ENCODE data around the gene FAM13C. TPM values are rescaled to one million over a fixed set of nuclear protein-coding genes. Genes with fewer than 3 reads are reported as not detected.

Gene FAM13C
- total and polyA plus RNA-seq, 2 of the 4 experiments (the other 2 are of a cell fraction): 1.6 to 2.9 TPM

GRCh38 chr10:59342723-59343122 lies 19.6 kb downstream of the FAM13C start:
- no peak for ATAC-seq (ENCODE audit: low read depth)

More at GRCh38 chr10:59342723-59343122, 19.6 kb downstream of the FAM13C start:
- Histone ChIP-seq H4K8ac (ENCODE audit: low read depth in 2 of 2, low read length in 2 of 2) (no peak overlapping the region), H2BK20ac (ENCODE audit: low read depth, low read length) (no peak overlapping the region), H3K9ac (ENCODE audit: low read depth, low read length) (no peak overlapping the region), H3K9me3 (ENCODE audit: control insufficient read depth, insufficient read depth, low read length) (no peaks in the 10 kb centered on the region), H2BK5ac (ENCODE audit: low read depth, low read length, poor library complexity, severe bottlenecking) (no peak overlapping the region), H4K20me1 (ENCODE audit: insufficient read depth, low read length) (no peaks in the 10 kb centered on the region), H3K27ac (ENCODE audit: insufficient read depth, low read length) (no peak overlapping the region), H3K27me3 (ENCODE audit: control insufficient read depth, insufficient read depth, low read length) (no peaks in the 10 kb centered on the region), H2AK9ac (replicated peaks; ENCODE audit: low read depth, low read length, poor library complexity) (no peak overlapping the region), H2BK120ac (ENCODE audit: low read depth, low read length) (no peak overlapping the region), H3K36me3 (ENCODE audit: control insufficient read depth, insufficient read depth, low read length) (no peaks in the 10 kb centered on the region), H3K4me3 (ENCODE audit: insufficient read depth, low read depth, low read length) (no peak overlapping the region), H3K23ac (ENCODE audit: low read depth, low read length) (no peak overlapping the region), H3K14ac (replicated peaks; ENCODE audit: low read depth, low read length) (no peak overlapping the region), H2AFZ (replicated peaks; ENCODE audit: low read length, poor library complexity) (no peak overlapping the region), H3K79me1 (ENCODE audit: low read depth in 1 of 2, low read length in 2 of 2) (no peaks in the 10 kb centered on the region), H3K4me2 (ENCODE audit: low read depth, low read length) (no peak overlapping the region), H4K5ac (ENCODE audit: low read depth, low read length) (no peak overlapping the region), H4K91ac (ENCODE audit: insufficient read depth, low read depth, low read length) (no peak overlapping the region), H3K56ac (ENCODE audit: extremely low read depth, insufficient read depth, low read length) (no peak overlapping the region), H2BK15ac (ENCODE audit: low read depth, low read length) (no peak overlapping the region), H2AK5ac (ENCODE audit: low read depth, low read length) (no peak overlapping the region), H3K9me1 (ENCODE audit: insufficient read depth, low read length) (peaks cover 6% of the 10 kb centered on the region; the same call in 1 of the 2 replicates), H3K4ac (ENCODE audit: low read depth, low read length) (no peak overlapping the region), H3K18ac (ENCODE audit: low read depth, low read length) (no peak overlapping the region), H3K4me1 (ENCODE audit: control insufficient read depth, insufficient read depth, low read length) (peaks cover 8% of the 10 kb centered on the region)
- WGBS, 2 experiments (ENCODE audit: extremely low coverage in 2 of 2, insufficient read length in 1 of 2): no CpG with 5 or more reads among the region's 1 CpG
- CTCF ChIA-PET: interaction anchor here (0.6 to 0.9 kb wide), 2 partner anchors 14 to 30 kb away, joined by 3 read pairs; no protein-coding TSS in a partner anchor
- TF ChIP-seq RCOR1 (IDR thresholded peaks at IDR 0.05; ENCODE audit: insufficient replicate concordance, low read length) (no peak), SMC3 (IDR thresholded peaks at IDR 0.05; ENCODE audit: low read depth, low read length) (no peak), MAFK (IDR thresholded peaks at IDR 0.05; ENCODE audit: low read depth, low read length) (no peak), CHD1 (IDR thresholded peaks at IDR 0.05; ENCODE audit: low read depth, low read length) (no peak), RAD21 (IDR thresholded peaks at IDR 0.05; ENCODE audit: low read length) (no peak), BHLHE40 (IDR thresholded peaks at IDR 0.05; ENCODE audit: low read depth, low read length) (no peak), NFE2L2 (IDR thresholded peaks at IDR 0.05; ENCODE audit: low read depth, low read length) (no peak), CEBPB (IDR thresholded peaks at IDR 0.05; ENCODE audit: low read depth, low read length) (no peak), MXI1 (IDR thresholded peaks at IDR 0.05; ENCODE audit: borderline replicate concordance, low read depth, low read length) (no peak), FOS (IDR thresholded peaks at IDR 0.05; ENCODE audit: low read depth, low read length) (no peak), CTCF (conservative IDR thresholded peaks at IDR 0.05; ENCODE audit: low read depth, low read length) (no peak), RFX5 (IDR thresholded peaks at IDR 0.05; ENCODE audit: low read depth, low read length) (no peak), POLR2A (IDR thresholded peaks at IDR 0.05; ENCODE audit: low read depth, low read length) (no peak), MAZ (IDR thresholded peaks at IDR 0.05; ENCODE audit: borderline replicate concordance, low read depth, low read length) (no peak)
- TF ChIP-seq, protein P1, sequence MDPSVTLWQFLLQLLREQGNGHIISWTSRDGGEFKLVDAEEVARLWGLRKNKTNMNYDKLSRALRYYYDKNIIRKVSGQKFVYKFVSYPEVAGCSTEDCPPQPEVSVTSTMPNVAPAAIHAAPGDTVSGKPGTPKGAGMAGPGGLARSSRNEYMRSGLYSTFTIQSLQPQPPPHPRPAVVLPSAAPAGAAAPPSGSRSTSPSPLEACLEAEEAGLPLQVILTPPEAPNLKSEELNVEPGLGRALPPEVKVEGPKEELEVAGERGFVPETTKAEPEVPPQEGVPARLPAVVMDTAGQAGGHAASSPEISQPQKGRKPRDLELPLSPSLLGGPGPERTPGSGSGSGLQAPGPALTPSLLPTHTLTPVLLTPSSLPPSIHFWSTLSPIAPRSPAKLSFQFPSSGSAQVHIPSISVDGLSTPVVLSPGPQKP (IDR thresholded peaks at IDR 0.05; ENCODE audit: borderline replicate concordance, low read depth, low read length): no peak
- TF ChIP-seq, protein P2, sequence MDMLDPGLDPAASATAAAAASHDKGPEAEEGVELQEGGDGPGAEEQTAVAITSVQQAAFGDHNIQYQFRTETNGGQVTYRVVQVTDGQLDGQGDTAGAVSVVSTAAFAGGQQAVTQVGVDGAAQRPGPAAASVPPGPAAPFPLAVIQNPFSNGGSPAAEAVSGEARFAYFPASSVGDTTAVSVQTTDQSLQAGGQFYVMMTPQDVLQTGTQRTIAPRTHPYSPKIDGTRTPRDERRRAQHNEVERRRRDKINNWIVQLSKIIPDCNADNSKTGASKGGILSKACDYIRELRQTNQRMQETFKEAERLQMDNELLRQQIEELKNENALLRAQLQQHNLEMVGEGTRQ (IDR thresholded peaks at IDR 0.05; ENCODE audit: low read depth, low read length): no peak
- intact Hi-C loops (cut with micrococcal nuclease): no loop called here
- in situ Hi-C loops (cut with MboI; ENCODE audit: low sequenced_read_pairs): no loop called here
- no TSS peak for BruUV-seq (replicated peaks)
- POLR2A ChIA-PET (ENCODE audit: unreplicated experiment): no interaction called here
- dilution Hi-C loops (cut with HindIII; ENCODE audit: low sequenced_read_pairs, unreplicated experiment): no loop called here
- DNase-seq: no peak
